ENCODE data around the gene TMEFF1.

TMEFF1 gene

DNA sequence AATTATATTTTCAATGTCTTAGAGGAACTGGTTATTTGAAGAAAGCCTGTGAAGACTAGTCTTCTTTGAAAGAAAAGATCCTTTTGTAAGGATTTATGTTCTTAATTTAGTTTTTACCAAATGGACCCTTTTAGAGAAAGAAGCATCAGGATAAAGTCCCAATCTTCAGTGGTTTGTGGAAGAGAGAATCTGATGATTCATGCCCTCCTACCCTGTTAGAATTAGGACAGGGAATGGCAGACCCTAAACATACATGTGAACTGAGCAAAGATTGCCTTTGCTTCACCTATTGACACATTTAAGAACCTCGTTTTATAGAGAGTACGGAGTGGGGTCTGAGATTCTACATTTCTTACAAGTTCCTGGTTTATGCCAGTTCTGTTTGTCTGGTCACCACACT lies 20.1 kb upstream of the TMEFF1 start:
- H3K9me3 ChIP-seq (ENCODE audit: control insufficient read depth, insufficient read depth, low read length), result no peaks in the 10 kb centered on the region
- H3K27me3 ChIP-seq (ENCODE audit: control insufficient read depth, insufficient read depth, low read length), result no peaks in the 10 kb centered on the region
- no peaks in the 10 kb centered on the region for H3K4me1 ChIP-seq (ENCODE audit: control insufficient read depth, insufficient read depth, low read length)
- H3K36me3 ChIP-seq (ENCODE audit: control insufficient read depth, insufficient read depth, low read length), result peaks cover 31% of the 10 kb centered on the region
- H3K9ac ChIP-seq (ENCODE audit: low read depth, low read length), result no peak overlapping the region
- H3K4me3 ChIP-seq (ENCODE audit: low read depth, low read length), result no peak overlapping the region
- no peak overlapping the region for H3K27ac ChIP-seq (ENCODE audit: low read depth, low read length)

DNA sequence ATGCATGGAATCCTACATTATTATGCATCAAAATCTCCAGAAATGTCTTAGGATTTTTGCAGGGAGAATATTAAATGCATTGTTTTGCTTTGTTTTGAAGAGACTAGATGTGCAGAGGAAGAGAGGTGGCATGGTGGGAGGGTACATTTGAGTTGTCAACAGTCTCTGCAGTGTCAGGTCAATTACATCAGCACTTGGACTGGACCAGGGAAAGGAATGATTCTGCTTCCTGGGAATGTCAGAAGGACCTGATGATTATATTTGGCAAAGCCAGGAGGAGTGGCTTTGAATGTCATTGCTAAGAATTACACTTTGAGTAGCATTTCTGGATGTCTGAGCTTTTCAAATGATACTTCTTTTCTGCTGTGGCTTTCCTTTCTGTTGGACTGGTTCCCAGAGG lies 17.5 kb upstream of the TMEFF1 start:
- Histone ChIP-seq H3K36me3 (ENCODE audit: control insufficient read depth, insufficient read depth, low read length) (peaks cover 28% of the 10 kb centered on the region), H3K9me3 (ENCODE audit: control insufficient read depth, insufficient read depth, low read length) (no peaks in the 10 kb centered on the region), H3K27me3 (ENCODE audit: control insufficient read depth, insufficient read depth, low read length) (no peaks in the 10 kb centered on the region), H3K27ac (ENCODE audit: low read depth, low read length) (no peak overlapping the region), H3K4me3 (ENCODE audit: low read depth, low read length) (no peak overlapping the region), H3K9ac (ENCODE audit: low read depth, low read length) (no peak overlapping the region), H3K4me1 (ENCODE audit: control insufficient read depth, insufficient read depth, low read length) (no peaks in the 10 kb centered on the region)

DNA sequence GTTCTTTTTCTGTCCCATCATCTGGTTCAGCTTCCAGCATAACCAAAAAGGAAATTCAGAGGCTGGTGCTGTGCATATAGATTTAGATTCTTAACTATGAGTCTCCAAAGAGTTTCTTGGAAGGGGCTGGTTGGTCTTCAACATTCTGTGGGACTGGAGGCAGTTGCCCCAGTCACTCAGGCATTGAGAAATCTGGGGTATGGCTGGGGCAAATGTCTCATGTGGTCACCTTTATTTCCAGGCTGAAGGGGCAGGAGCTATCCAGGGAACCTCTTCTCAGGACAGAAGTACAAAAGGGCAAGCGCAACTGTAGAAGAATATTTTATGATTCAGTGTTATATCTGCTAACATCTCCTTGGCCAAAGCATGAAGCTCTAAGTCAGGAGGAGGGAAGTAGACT lies 15.4 kb upstream of the TMEFF1 start:
- Histone ChIP-seq H3K27ac (ENCODE audit: low read depth, low read length) (no peak overlapping the region), H3K36me3 (ENCODE audit: control insufficient read depth, insufficient read depth, low read length) (peaks cover 11% of the 10 kb centered on the region), H3K4me1 (ENCODE audit: control insufficient read depth, insufficient read depth, low read length) (no peaks in the 10 kb centered on the region)

DNA sequence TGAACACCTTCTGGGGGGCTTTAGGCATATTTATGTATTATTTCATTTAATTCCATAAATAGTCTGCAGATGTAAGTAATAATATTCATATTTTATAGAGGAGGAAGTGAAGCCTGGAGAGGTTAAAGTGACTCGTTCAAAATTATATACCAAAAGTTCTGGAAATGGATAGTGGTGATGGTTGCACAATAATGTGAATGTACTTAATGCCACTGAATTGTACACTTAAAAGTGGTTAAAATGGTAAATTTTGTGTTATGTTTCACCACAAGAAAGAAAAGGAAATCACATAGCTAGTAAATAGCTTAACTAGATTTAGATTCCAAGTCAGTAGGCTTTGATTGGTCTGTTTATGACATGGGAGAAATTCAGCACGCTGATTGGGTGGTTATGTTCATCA lies 13.0 kb upstream of the TMEFF1 start:
- H3K9me3 ChIP-seq (ENCODE audit: control insufficient read depth, insufficient read depth, low read length), result no peaks in the 10 kb centered on the region
- no peak overlapping the region for H3K27ac ChIP-seq (ENCODE audit: low read depth, low read length)
- H3K27me3 ChIP-seq (ENCODE audit: control insufficient read depth, insufficient read depth, low read length), result no peaks in the 10 kb centered on the region
- no peak overlapping the region for H3K4me3 ChIP-seq (ENCODE audit: low read depth, low read length)
- no peaks in the 10 kb centered on the region for H3K36me3 ChIP-seq (ENCODE audit: control insufficient read depth, insufficient read depth, low read length)
- no peak overlapping the region for H3K9ac ChIP-seq (ENCODE audit: low read depth, low read length)
- H3K4me1 ChIP-seq (ENCODE audit: control insufficient read depth, insufficient read depth, low read length), result no peaks in the 10 kb centered on the region

More for the DNA sequence above, 15.4 kb upstream of the TMEFF1 start:
- Histone ChIP-seq H3K9ac (ENCODE audit: low read depth, low read length) (no peak overlapping the region), H3K27me3 (ENCODE audit: control insufficient read depth, insufficient read depth, low read length) (no peaks in the 10 kb centered on the region), H3K4me3 (ENCODE audit: low read depth, low read length) (no peak overlapping the region), H3K9me3 (ENCODE audit: control insufficient read depth, insufficient read depth, low read length) (no peaks in the 10 kb centered on the region)

DNA sequence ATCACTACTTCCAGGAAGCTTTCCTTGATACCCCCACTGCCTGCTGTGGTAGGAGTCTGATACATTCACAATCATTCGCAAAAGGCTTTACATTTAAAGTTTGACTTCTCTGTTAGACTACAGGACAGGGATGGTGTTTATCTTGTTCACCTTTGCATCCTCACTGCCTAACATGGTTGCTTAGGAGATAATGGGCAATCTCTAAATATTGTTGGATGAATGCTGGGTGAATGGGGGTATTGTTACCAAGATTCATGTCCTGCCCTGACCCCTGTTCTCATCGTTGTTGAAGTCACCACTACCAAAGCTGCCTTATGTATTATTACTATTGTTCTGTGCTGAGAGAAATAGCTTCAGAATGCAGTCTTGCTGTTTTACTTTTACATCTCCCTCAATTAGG lies 7.7 kb upstream of the TMEFF1 start:
- no peaks in the 10 kb centered on the region for H3K9me3 ChIP-seq (ENCODE audit: control insufficient read depth, insufficient read depth, low read length)
- no peaks in the 10 kb centered on the region for H3K27me3 ChIP-seq (ENCODE audit: control insufficient read depth, insufficient read depth, low read length)
- H3K27ac ChIP-seq (ENCODE audit: low read depth, low read length), result no peak overlapping the region
- H3K4me3 ChIP-seq (ENCODE audit: low read depth, low read length), result no peak overlapping the region
- no peak overlapping the region for H3K9ac ChIP-seq (ENCODE audit: low read depth, low read length)
- H3K4me1 ChIP-seq (ENCODE audit: control insufficient read depth, insufficient read depth, low read length), result no peaks in the 10 kb centered on the region
- no peaks in the 10 kb centered on the region for H3K36me3 ChIP-seq (ENCODE audit: control insufficient read depth, insufficient read depth, low read length)

DNA sequence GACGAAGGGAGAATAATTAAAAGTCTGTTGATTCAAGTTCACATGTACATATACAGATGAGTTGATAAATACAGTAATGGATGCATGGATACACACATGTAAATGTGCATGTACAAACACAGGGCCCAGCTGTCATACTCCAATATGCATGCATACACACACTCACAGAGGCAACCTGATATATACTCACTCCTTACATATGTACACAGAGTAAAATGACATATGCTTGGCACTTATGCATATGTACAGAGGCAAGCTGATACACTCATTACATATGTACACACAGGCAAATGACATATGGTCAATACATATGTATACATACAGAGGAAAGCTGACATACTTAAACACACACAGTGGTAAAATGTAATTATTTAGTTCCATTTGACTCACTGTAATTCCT lies 7.2 kb upstream of the TMEFF1 start:
- Histone ChIP-seq H3K27ac (ENCODE audit: low read depth, low read length) (no peak overlapping the region), H3K9ac (ENCODE audit: low read depth, low read length) (no peak overlapping the region), H3K36me3 (ENCODE audit: control insufficient read depth, insufficient read depth, low read length) (no peaks in the 10 kb centered on the region), H3K4me3 (ENCODE audit: low read depth, low read length) (no peak overlapping the region), H3K4me1 (ENCODE audit: control insufficient read depth, insufficient read depth, low read length) (no peaks in the 10 kb centered on the region), H3K27me3 (ENCODE audit: control insufficient read depth, insufficient read depth, low read length) (no peaks in the 10 kb centered on the region), H3K9me3 (ENCODE audit: control insufficient read depth, insufficient read depth, low read length) (no peaks in the 10 kb centered on the region)

DNA sequence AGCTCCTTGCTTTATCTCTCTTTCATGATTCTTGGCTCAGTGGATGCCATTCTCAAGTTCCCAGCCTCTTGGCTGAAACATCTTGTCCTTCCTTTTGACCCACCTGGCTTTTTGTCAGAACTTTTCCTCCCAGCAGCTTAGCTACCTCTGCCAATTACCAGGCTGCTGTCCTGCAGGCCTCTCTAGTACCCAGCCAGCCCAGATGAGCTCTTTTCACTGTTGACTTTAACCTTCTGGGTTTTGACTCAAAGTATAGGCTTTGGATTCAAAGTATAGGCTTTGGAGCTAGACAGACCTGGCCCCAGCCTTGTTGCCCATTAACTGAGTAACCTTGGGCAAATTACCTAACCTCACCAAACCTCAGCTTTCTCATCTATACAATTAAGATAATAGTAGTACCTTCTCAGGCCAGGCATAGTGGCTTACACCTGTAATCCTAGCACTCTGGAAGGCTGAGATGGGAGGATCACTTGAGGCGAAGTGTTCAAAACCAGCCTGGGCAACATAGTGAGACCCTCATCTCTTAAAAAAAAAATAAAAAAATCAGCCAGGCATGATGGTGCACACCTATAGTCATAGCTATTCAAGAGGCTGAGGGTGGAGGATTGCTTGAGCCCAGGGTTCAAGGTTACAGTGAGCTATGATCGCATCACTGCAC lies 6.6 kb upstream of the TMEFF1 start:
- Histone ChIP-seq H3K4me3 (ENCODE audit: low read depth, low read length) (no peak overlapping the region), H3K4me1 (ENCODE audit: control insufficient read depth, insufficient read depth, low read length) (no peaks in the 10 kb centered on the region), H3K27me3 (ENCODE audit: control insufficient read depth, insufficient read depth, low read length) (no peaks in the 10 kb centered on the region), H3K27ac (ENCODE audit: low read depth, low read length) (no peak overlapping the region), H3K9ac (ENCODE audit: low read depth, low read length) (no peak overlapping the region), H3K36me3 (ENCODE audit: control insufficient read depth, insufficient read depth, low read length) (no peaks in the 10 kb centered on the region), H3K9me3 (ENCODE audit: control insufficient read depth, insufficient read depth, low read length) (no peaks in the 10 kb centered on the region)

DNA sequence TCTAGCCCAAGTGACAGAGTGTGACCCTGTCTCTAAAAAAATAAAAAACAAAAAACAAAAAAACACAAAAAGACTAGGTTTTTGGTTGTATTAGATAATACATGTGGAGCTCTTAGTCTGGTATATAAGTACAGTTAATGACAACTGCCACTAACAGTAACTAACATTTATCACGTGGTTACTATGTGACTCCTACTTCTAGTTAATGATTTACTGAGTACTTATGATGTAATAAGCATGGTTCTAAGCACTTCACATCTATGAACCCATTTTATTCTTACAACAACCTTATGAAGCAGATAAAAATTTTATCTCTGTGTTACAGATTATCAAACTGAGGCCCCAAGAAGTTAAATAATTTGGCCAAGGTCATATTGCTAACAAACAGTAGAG lies 6.1 kb upstream of the TMEFF1 start:
- no peaks in the 10 kb centered on the region for H3K4me1 ChIP-seq (ENCODE audit: control insufficient read depth, insufficient read depth, low read length)
- no peak overlapping the region for H3K4me3 ChIP-seq (ENCODE audit: low read depth, low read length)
- H3K9me3 ChIP-seq (ENCODE audit: control insufficient read depth, insufficient read depth, low read length), result no peaks in the 10 kb centered on the region
- no peak overlapping the region for H3K27ac ChIP-seq (ENCODE audit: low read depth, low read length)
- no peaks in the 10 kb centered on the region for H3K27me3 ChIP-seq (ENCODE audit: control insufficient read depth, insufficient read depth, low read length)
- H3K9ac ChIP-seq (ENCODE audit: low read depth, low read length), result no peak overlapping the region
- no peaks in the 10 kb centered on the region for H3K36me3 ChIP-seq (ENCODE audit: control insufficient read depth, insufficient read depth, low read length)

DNA sequence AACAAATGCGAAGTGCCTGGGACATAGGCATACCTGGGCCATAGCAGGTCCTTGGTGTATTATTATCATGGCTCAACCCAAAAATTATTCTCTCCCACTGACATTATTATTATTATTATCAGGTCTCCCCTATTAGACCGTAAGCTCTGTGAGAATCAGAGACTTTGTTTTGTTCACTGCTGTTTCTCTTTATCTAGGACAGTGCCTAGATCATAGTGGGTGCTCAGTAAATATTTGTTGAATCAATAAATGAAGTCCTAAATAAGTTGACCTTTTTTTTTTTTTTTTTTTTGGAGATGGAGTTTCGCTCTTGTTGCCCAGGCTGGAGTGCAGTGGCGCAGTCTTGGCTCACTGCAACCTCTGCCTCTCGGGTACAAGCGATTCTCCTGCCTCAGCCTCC lies 4.9 kb upstream of the TMEFF1 start:
- no peak overlapping the region for H3K4me3 ChIP-seq (ENCODE audit: low read depth, low read length)
- no peaks in the 10 kb centered on the region for H3K36me3 ChIP-seq (ENCODE audit: control insufficient read depth, insufficient read depth, low read length)
- peaks cover 7% of the 10 kb centered on the region for H3K4me1 ChIP-seq (ENCODE audit: control insufficient read depth, insufficient read depth, low read length)
- H3K9ac ChIP-seq (ENCODE audit: low read depth, low read length), result no peak overlapping the region
- H3K27ac ChIP-seq (ENCODE audit: low read depth, low read length), result no peak overlapping the region
- H3K9me3 ChIP-seq (ENCODE audit: control insufficient read depth, insufficient read depth, low read length), result no peaks in the 10 kb centered on the region
- no peaks in the 10 kb centered on the region for H3K27me3 ChIP-seq (ENCODE audit: control insufficient read depth, insufficient read depth, low read length)

DNA sequence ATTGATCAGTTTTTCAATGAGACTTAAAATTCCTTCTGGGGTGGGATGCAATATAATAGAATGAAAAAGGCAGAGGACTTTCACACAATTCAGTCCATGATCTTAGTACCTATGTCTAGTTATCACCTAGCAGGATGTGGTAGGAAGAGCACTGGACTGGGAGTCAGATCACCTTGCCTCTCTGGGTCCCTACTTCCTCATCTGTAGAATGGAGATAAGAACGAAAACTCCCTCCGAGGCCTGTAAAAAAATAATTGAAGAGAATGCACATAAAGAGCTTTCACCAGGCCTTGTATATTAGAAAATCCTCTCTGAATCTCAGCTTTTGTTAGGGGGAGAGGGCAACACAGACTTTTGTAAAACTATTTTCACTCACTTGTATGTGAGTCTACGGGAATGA lies 681 bp upstream of the TMEFF1 start:
- no peak overlapping the region for H3K9ac ChIP-seq (ENCODE audit: low read depth, low read length)
- no peaks in the 10 kb centered on the region for H3K27me3 ChIP-seq (ENCODE audit: control insufficient read depth, insufficient read depth, low read length)
- H3K27ac ChIP-seq (ENCODE audit: low read depth, low read length), result peak overlapping the region; percentile 82
- H3K36me3 ChIP-seq (ENCODE audit: control insufficient read depth, insufficient read depth, low read length), result no peaks in the 10 kb centered on the region
- H3K4me3 ChIP-seq (ENCODE audit: low read depth, low read length), result peak overlapping the region; percentile 93; the same call in 1 of the 2 replicates
- no peaks in the 10 kb centered on the region for H3K9me3 ChIP-seq (ENCODE audit: control insufficient read depth, insufficient read depth, low read length)
- peaks cover 16% of the 10 kb centered on the region for H3K4me1 ChIP-seq (ENCODE audit: control insufficient read depth, insufficient read depth, low read length)

DNA sequence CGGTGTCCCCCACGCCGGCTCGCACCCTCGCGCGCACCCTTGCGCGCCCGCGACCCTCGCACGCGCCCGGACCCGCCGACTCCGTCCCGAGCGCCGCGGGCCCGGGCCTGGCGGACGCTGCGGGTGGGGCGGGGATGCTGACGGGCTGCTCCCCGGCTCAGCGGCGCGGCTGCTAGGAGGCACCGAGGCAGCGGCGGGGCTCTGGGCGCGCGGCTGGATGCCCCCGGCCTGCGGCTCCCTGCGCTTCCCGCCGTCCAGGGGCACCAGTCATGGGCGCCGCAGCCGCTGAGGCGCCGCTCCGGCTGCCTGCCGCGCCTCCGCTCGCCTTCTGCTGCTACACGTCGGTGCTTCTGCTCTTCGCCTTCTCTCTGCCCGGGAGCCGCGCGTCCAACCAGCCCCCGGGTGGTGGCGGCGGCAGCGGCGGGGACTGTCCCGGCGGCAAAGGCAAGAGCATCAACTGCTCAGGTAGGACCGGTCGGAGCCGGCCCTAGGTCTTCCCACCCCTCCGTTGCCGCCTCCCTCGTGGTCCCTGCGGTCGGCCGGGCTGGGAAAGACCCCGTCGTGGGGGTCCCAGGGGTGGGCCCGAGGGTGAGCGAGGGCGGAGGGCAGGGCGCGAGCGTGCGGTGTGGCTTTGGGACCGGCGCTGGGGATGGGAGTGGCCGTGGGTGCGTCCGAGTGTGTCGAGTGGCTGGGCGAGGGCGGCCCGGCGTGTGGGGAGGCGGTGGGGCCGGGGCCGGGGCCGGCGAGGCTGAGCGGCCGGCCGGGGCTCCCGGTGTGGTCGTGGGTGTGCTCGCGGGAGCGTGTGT lies 530 bp downstream of the TMEFF1 start:
- Histone ChIP-seq H3K4me3 (ENCODE audit: low read depth, low read length) (peak overlapping the region; percentile 93), H3K27me3 (ENCODE audit: control insufficient read depth, insufficient read depth, low read length) (no peaks in the 10 kb centered on the region), H3K9ac (ENCODE audit: low read depth, low read length) (peak overlapping the region; percentile 93), H3K9me3 (ENCODE audit: control insufficient read depth, insufficient read depth, low read length) (no peaks in the 10 kb centered on the region), H3K27ac (ENCODE audit: low read depth, low read length) (peak overlapping the region; percentile 82), H3K4me1 (ENCODE audit: control insufficient read depth, insufficient read depth, low read length) (peaks cover 20% of the 10 kb centered on the region), H3K36me3 (ENCODE audit: control insufficient read depth, insufficient read depth, low read length) (no peaks in the 10 kb centered on the region)

All from HUES48 (cell line).